ENCODE results near the gene C1orf87.

Gene C1orf87

GRCh38 chr1:60073605-60074278, at the start of gene C1orf87:
Gene C1orf87, minus strand, starts transcription at chr1:60073770. Its CDS starts 1,127 bp downstream, at chr1:60072643.
- DNase-seq (ENCODE audit: low spot score), result no peak

- DNase-seq (ENCODE audit: low spot score), result peak; percentile 73
These were observed 44.5 kb upstream of the C1orf87 start for GRCh38 chr1:60118085-60118484.

- no peak for DNase-seq (ENCODE audit: low spot score)
These were observed 41.3 kb upstream of the C1orf87 start for GRCh38 chr1:60114745-60115318.

GRCh38 chr1:60113596-60113995, 40.0 kb upstream of the C1orf87 start:
- no peak for DNase-seq (ENCODE audit: low spot score)

GRCh38 chr1:60113028-60113427, 39.5 kb upstream of the C1orf87 start:
- no peak for DNase-seq (ENCODE audit: low spot score)

GRCh38 chr1:60111716-60112115, 38.1 kb upstream of the C1orf87 start:
- no peak for DNase-seq (ENCODE audit: low spot score)

GRCh38 chr1:60111118-60111517, 37.5 kb upstream of the C1orf87 start:
- DNase-seq (ENCODE audit: low spot score), result no peak

- DNase-seq (ENCODE audit: low spot score), result no peak
These were observed 34.6 kb upstream of the C1orf87 start for GRCh38 chr1:60108196-60108595.

- DNase-seq (ENCODE audit: low spot score), result no peak
These were observed 29.6 kb upstream of the C1orf87 start for GRCh38 chr1:60103186-60103585.

- DNase-seq (ENCODE audit: low spot score), result no peak
These were observed 28.9 kb upstream of the C1orf87 start for GRCh38 chr1:60102267-60103061.

GRCh38 chr1:60101516-60101915, 27.9 kb upstream of the C1orf87 start:
- DNase-seq (ENCODE audit: low spot score), result no peak

GRCh38 chr1:60091195-60091715, 17.7 kb upstream of the C1orf87 start:
- no peak for DNase-seq (ENCODE audit: low spot score)

GRCh38 chr1:60090655-60091054, 17.1 kb upstream of the C1orf87 start:
- DNase-seq (ENCODE audit: low spot score), result no peak

GRCh38 chr1:60088620-60089155, 15.1 kb upstream of the C1orf87 start:
- peak; percentile 18 for DNase-seq (ENCODE audit: low spot score)

GRCh38 chr1:60087681-60088080, 14.1 kb upstream of the C1orf87 start:
- no peak for DNase-seq (ENCODE audit: low spot score)

- peak; percentile 17 for DNase-seq (ENCODE audit: low spot score)
These were observed 4.6 kb upstream of the C1orf87 start for GRCh38 chr1:60078182-60078581.

GRCh38 chr1:60071296-60071695, 2.3 kb downstream of the C1orf87 start:
- DNase-seq (ENCODE audit: low spot score), result no peak

GRCh38 chr1:60069691-60070090, 3.9 kb downstream of the C1orf87 start:
- no peak for DNase-seq (ENCODE audit: low spot score)

GRCh38 chr1:60068393-60069045, 5.1 kb downstream of the C1orf87 start:
- peak; percentile 65 for DNase-seq (ENCODE audit: low spot score)

- no peak for DNase-seq (ENCODE audit: low spot score)
These were observed 7.6 kb downstream of the C1orf87 start for GRCh38 chr1:60066001-60066400.

- DNase-seq (ENCODE audit: low spot score), result no peak
These were observed 8.4 kb downstream of the C1orf87 start for GRCh38 chr1:60065199-60065598.

GRCh38 chr1:60063561-60063960, 10.0 kb downstream of the C1orf87 start:
- no peak for DNase-seq (ENCODE audit: low spot score)
